SU-DHL-6 (cell line): Measurements from ENCODE around the gene RBMS1.

Experiments
- H2AFZ ChIP-seq: fragments of 200-600 bp; sonication (generic); 2 replicates; pipeline ENCODE4 v1.6.1; 2014; ENCODE audit warnings: low read depth, mild to moderate bottlenecking, moderate library complexity, mixed read lengths, antibody characterized with exemption, low read length; ENCODE audit not compliant: severe bottlenecking
- H3F3A ChIP-seq: fragments of 200-600 bp; shearing (Covaris generic); 2 replicates; pipeline ENCODE4 v1.6.0; 2016; ENCODE audit warnings: antibody characterized with exemption, mild to moderate bottlenecking; ENCODE audit not compliant: insufficient read depth
- H3K27ac ChIP-seq: fragments of 200-600 bp; sonication (generic); 2 replicates; pipeline ENCODE4 v1.5.1; 2016; ENCODE audit warnings: low read depth, mild to moderate bottlenecking, low read length, moderate library complexity, mixed read lengths
- H3K27me3 ChIP-seq: fragments of 200-600 bp; sonication (generic), shearing (Covaris generic); 2 replicates; pipeline ENCODE4 v1.6.0; 2014; ENCODE audit warnings: mild to moderate bottlenecking, low read length
- H3K36me3 ChIP-seq: fragments of 200-600 bp; sonication (generic); 2 replicates; pipeline ENCODE4 v1.6.1; 2014; ENCODE audit warnings: mild to moderate bottlenecking, low read length, mixed read lengths
- H3K4me2 ChIP-seq: fragments of 300-600, 200-600 bp; shearing (Covaris generic), sonication (generic); 2 replicates; pipeline ENCODE4 v1.6.0; 2014; ENCODE audit warnings: low read length, low read depth, mild to moderate bottlenecking; ENCODE audit not compliant: poor library complexity, severe bottlenecking
- H3K4me3 ChIP-seq: fragments of 200-600 bp; sonication (generic); 2 replicates; pipeline ENCODE4 v1.5.1; 2014; ENCODE audit warnings: antibody characterized with exemption, low read length, mild to moderate bottlenecking, mixed read lengths; ENCODE audit not compliant: insufficient read depth, poor library complexity, severe bottlenecking
- H3K79me2 ChIP-seq: fragments of 200-600 bp; sonication (generic); 2 replicates; pipeline ENCODE4 v1.6.1; 2014; ENCODE audit warnings: mild to moderate bottlenecking, low read length, moderate library complexity; ENCODE audit not compliant: insufficient read depth
- H3K9ac ChIP-seq: fragments of 200-600 bp; sonication (generic); 2 replicates; pipeline ENCODE4 v1.7.0; 2014; ENCODE audit warnings: mild to moderate bottlenecking, low read length
- H3K9me2 ChIP-seq: fragments of 200-600 bp; sonication (generic); replicated peaks from 2 replicates; pipeline ENCODE4 v1.6.1; 2014; ENCODE audit warnings: low read length; ENCODE audit not compliant: insufficient read depth
- H3K9me3 ChIP-seq: fragments of 200-600 bp; sonication (generic); 2 replicates; pipeline ENCODE4 v1.6.1; 2014; ENCODE audit warnings: low read length, mixed read lengths; ENCODE audit not compliant: insufficient read depth
- H4K20me1 ChIP-seq: fragments of 200-600 bp; sonication (generic); 2 replicates; pipeline ENCODE4 v1.6.1; 2014; ENCODE audit warnings: low read depth, mild to moderate bottlenecking, antibody characterized with exemption, low read length, moderate library complexity, mixed read lengths
- EZH2phosphoT487 ChIP-seq: fragments of 200-600 bp; sonication (generic), shearing (Covaris generic); conservative IDR thresholded peaks from 2 replicates; pipeline ENCODE4 v1.6.1; 2018; ENCODE audit warnings: mild to moderate bottlenecking, antibody characterized with exemption, low read length, moderate library complexity, mixed read lengths
- TF ChIP-seq, protein P1 (sequence below): fragments of 200-600 bp; sonication (generic); IDR thresholded peaks from one replicate; pipeline ENCODE4 v1.5.1; 2017; ENCODE audit warnings: antibody characterized with exemption, mild to moderate bottlenecking, low read length, moderate library complexity; ENCODE audit not compliant: insufficient read depth, poor library complexity, severe bottlenecking

The RBMS1 gene

DNA sequence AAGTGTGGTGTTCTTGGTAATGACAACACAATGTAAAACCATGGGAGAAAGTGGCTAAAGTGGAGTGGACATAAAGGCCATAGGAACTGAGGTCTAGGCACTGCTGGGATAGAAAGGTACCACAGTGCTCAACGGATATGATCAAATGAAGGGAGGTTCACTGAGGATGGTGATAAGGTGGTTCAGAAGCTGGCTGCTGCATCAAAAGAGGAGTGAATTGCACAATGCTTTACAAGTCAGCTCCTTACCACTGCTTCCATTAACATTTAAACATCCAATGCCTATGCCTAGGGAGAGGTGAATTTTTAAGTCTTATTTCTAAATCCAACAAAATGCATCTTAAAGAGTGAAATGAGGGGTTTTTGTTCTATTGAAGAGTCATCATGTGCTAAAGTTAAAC, 193.4 kb downstream of the RBMS1 start:
- Histone ChIP-seq H3K79me2 (no peaks in the 10 kb centered on the region), H3K9me3 (no peaks in the 10 kb centered on the region), H3K27me3 (no peaks in the 10 kb centered on the region), H2AFZ (no peak overlapping the region), H3K9me2 (no peaks in the 10 kb centered on the region), H3F3A (no peaks in the 10 kb centered on the region), H3K36me3 (no peaks in the 10 kb centered on the region), H3K27ac (no peak overlapping the region), H3K9ac (no peak overlapping the region), H3K4me3 (no peak overlapping the region), H4K20me1 (no peaks in the 10 kb centered on the region), H3K4me2 (no peak overlapping the region)
- TF ChIP-seq, protein P1, sequence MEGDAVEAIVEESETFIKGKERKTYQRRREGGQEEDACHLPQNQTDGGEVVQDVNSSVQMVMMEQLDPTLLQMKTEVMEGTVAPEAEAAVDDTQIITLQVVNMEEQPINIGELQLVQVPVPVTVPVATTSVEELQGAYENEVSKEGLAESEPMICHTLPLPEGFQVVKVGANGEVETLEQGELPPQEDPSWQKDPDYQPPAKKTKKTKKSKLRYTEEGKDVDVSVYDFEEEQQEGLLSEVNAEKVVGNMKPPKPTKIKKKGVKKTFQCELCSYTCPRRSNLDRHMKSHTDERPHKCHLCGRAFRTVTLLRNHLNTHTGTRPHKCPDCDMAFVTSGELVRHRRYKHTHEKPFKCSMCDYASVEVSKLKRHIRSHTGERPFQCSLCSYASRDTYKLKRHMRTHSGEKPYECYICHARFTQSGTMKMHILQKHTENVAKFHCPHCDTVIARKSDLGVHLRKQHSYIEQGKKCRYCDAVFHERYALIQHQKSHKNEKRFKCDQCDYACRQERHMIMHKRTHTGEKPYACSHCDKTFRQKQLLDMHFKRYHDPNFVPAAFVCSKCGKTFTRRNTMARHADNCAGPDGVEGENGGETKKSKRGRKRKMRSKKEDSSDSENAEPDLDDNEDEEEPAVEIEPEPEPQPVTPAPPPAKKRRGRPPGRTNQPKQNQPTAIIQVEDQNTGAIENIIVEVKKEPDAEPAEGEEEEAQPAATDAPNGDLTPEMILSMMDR, result no peak
- no peak for TF ChIP-seq EZH2phosphoT487

DNA sequence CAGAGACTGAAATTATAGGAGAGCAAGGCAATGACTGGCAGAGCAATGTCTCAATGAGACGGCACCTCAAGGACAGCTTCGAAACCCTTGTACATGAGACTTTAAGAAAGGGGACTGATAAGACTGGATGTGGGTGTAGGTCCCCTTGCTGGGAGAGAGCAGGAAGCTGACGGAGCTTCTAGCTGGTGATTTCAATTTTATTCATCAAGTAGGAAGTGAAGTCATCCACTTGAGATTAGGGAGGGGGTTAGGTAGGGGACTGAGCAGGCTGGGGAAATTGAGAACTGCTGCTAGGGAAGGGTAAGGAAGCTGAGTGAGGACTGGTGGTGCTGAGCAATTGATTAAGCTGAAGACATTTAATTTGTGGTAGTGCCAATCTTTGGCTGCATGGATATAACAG, 194.1 kb downstream of the RBMS1 start:
- H3K4me3 ChIP-seq, result no peak overlapping the region
- H4K20me1 ChIP-seq, result no peaks in the 10 kb centered on the region
- H3K9ac ChIP-seq, result no peak overlapping the region
- no peak overlapping the region for H3K4me2 ChIP-seq
- H3F3A ChIP-seq, result no peaks in the 10 kb centered on the region
- no peaks in the 10 kb centered on the region for H3K9me2 ChIP-seq
- no peak overlapping the region for H2AFZ ChIP-seq
- no peaks in the 10 kb centered on the region for H3K9me3 ChIP-seq
- H3K36me3 ChIP-seq, result no peaks in the 10 kb centered on the region
- H3K79me2 ChIP-seq, result no peaks in the 10 kb centered on the region
- no peaks in the 10 kb centered on the region for H3K27me3 ChIP-seq
- no peak for TF ChIP-seq EZH2phosphoT487
- TF ChIP-seq, protein P1, result no peak
- H3K27ac ChIP-seq, result no peak overlapping the region

DNA sequence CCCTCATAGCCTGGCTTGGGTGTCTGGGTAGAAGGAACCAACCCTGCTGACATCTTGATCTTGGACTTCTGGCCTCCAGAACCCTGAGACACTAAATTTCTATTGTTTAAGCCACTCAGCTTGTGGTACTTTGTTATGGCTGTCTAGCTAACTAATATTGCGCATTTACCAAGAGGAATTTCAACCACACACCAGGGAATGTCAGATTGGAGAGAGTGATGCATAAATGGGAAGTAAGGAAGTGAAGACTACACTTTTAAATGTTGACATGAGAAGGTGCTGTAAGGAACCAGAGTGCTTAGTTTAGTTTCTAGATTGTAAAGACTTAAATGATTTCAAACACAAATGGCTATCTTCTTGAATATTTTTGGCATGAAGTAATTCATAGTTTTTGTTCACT, 194.6 kb downstream of the RBMS1 start:
- no peaks in the 10 kb centered on the region for H3K9me2 ChIP-seq
- no peak for TF ChIP-seq EZH2phosphoT487
- TF ChIP-seq, protein P1, result no peak
- H3K9ac ChIP-seq, result no peak overlapping the region
- no peaks in the 10 kb centered on the region for H3F3A ChIP-seq
- H3K4me2 ChIP-seq, result no peak overlapping the region
- H3K4me3 ChIP-seq, result no peak overlapping the region
- no peaks in the 10 kb centered on the region for H3K36me3 ChIP-seq
- no peaks in the 10 kb centered on the region for H3K9me3 ChIP-seq
- no peak overlapping the region for H2AFZ ChIP-seq
- H4K20me1 ChIP-seq, result no peaks in the 10 kb centered on the region
- no peaks in the 10 kb centered on the region for H3K27me3 ChIP-seq
- no peak overlapping the region for H3K27ac ChIP-seq
- no peaks in the 10 kb centered on the region for H3K79me2 ChIP-seq
